Mucosa of gallbladder (tissue), 1 donor: Measurements from ENCODE around the gene ANK3. TPM values are rescaled to one million over a fixed set of nuclear protein-coding genes. Genes with fewer than 3 reads are reported as not detected.
A peak's percentile ranks its signal among the peaks of the same experiment; 100 is the strongest.

Experiments used
- DNase-seq: peaks from one replicate; pipeline ENCODE4 v3.0.0-alpha.2; 2020; ENCODE audit warnings: low spot score
- total RNA-seq: library from RNA; stranded (reverse); gene quantifications from one replicate; pipeline ENCODE4 v1.2.1, GENCODE V29; 2021
- donor health status: DM: no; HTN: no; CAD: no.

Gene ANK3
- total RNA-seq, 1 donor from 2014 or later = 169 TPM

DNA sequence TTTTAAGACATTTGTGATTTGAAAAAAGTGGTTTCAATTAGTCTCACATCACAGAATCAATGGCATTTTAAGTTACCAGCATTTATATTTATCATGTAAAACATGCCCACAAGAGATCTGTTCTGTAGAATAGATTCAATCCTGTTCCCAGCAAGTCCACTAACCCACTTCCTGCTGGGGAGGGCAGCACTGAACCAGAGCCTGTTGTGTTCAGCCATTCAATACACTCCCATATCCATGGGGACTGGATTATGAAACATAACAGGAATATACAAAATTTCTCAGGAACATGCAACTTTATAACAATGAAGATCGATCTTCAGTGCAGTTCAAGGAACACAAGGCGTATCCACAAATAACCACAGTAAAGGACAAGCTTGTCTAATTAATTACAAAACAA is 24.4 kb upstream of the ANK3 start:
- DNase-seq = no peak

DNA sequence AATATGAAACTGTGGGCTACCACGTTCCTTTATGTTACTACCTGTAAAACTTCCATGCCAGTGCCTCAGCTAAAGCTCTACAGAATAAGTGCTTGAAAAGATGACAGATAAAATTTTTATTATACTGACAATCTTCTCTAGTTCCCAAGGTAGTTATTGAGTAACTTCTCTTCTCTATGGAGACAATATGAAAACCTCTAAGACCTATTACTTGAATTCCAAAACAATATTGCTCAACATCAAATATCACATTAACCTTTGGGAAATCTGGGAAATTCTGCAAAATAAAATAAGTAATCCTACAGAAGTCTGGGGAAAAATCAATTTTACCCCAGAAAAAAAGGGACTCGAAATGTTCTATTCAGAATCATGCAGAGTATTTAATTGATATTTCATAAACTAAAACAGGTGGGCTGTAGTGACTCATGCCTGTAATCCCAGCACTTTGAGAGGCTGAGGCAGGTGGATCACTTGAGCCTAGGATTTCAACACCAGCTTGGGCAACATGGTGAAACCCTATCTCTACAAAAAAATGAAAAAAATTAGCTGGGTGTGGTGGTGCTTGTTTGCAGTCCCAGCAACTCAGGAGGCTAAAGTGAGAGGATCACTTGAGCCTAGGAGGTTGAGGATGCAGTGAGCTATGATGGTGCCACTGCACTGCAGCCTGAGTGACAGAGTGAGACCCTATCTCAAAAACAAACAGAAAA is 23.8 kb upstream of the ANK3 start:
- no peak for DNase-seq

DNA sequence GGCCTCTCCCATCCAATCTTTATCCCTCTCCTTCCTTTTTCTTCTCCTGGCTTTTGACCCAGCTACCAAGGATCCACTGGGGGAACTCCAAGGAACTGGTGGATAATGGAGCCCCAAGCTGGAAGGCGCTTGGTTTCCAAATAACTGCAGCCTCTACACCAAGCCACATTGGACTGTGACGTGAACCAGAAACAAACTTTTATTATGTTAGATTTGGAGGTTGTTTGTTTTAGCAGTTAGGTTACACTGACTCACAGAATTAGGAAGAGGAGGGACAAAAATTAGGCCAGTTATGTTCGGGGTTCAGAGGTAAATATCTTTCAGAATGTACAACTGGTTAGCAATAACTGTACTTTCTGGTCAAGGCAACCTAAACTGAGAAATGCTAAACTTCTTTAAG is 21.3 kb upstream of the ANK3 start:
- no peak for DNase-seq

DNA sequence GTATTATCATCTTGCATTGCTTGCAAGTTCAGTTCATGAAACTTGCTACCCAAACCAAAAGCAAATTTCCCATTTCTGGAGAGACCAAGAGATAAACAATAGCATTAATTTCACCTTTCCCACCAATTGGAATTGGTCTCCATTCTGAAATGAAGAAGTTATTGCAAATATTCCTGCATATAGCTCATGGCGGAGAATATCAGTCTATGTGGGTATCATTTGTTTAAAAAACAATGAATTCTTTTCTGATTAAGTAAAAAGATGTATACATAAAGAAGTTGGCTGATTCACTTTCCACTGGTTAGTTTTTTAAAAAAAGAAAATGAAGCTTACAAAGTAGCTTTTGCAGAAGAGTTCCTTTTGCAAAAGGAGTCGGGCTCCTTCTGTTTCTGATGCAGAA is 19.5 kb upstream of the ANK3 start:
- no peak for DNase-seq

- DNase-seq = no peak
Observed at GRCh38 chr10:60406182-60406581, 16.5 kb upstream of the ANK3 start.

- no peak for DNase-seq
Observed at GRCh38 chr10:60405172-60405571, 15.5 kb upstream of the ANK3 start.

- no peak for DNase-seq
Observed at GRCh38 chr10:60403168-60403873, 13.6 kb upstream of the ANK3 start.

DNA sequence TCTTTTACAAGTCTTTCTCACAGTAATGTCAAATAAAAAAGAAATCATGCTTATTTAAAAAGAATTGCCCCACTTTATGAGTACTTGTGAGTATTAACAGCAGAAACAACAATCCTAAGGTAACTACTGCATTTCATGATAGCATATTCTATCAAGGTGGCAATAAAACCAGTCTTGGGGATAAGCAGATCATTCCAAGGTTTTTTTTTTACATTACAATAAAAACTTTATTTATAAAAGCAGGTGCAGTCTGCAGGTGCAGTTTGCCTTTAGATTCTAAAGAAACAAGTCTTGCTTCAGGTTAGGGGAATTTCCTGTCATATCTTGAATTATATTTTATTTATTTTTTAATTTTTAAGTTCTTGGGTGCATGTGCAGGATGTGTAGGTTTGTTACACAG is 10.7 kb upstream of the ANK3 start:
- no peak for DNase-seq

GRCh38 chr10:60399328-60399727 is 9.7 kb upstream of the ANK3 start:
- no peak for DNase-seq

DNA sequence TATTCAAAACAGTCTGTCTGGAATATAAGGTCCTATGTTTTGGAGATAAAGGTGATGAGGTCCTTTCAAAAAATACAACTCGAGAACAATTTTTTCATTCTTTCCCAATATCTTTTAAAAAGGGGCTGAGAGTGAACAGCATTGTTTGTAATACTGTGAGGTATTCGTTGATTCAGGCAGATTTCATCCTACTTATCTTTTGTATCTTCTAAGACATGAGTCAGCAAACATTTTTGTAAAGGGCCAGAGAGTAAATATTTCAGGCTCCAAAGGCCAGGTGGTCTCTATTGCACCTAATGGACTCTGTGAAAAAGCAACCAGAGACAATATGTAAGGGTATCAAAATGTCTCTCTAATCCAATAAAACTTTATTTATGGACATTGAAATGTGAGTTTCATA is 8.1 kb upstream of the ANK3 start:
- DNase-seq = no peak

DNA sequence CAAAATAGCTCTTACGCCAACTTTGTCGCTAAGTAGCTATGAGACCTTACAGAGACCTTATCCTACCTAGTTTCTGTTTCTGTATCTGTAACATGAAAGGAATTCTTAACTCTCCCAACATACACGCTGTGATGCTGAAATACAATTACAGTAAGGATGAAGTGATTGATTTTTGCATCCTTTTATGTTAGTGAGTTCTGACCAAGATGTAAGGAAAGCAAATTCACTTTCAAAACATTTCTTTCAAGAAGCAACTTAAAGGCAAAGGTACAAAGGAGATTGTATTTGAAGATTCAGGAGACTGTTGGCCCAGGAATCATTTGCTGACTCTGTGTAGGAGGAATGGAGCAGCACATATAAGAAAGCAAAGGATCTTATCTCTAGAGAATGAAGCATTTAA is 7.1 kb upstream of the ANK3 start:
- no peak for DNase-seq

DNA sequence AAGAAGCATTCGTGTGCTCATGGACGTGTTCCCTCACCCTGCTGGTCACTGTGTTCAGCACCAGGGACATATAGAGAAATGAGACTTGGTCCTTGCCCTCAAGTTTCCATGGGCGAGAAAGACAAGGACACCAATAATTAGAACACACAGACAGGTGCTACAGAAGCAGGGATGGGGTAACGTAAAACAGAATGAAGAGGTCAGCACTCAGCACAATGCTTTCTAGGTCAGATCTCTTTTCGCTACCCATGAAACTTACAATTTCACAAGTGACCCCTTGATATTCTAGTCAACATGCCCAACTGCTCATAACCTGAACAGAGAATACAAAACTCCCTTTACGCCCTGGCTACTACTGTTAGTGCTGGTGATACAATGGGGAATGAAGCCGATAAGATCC is 6.0 kb upstream of the ANK3 start:
- DNase-seq = no peak

- DNase-seq = no peak
Observed at GRCh38 chr10:60394446-60394845, 4.8 kb upstream of the ANK3 start.

DNA sequence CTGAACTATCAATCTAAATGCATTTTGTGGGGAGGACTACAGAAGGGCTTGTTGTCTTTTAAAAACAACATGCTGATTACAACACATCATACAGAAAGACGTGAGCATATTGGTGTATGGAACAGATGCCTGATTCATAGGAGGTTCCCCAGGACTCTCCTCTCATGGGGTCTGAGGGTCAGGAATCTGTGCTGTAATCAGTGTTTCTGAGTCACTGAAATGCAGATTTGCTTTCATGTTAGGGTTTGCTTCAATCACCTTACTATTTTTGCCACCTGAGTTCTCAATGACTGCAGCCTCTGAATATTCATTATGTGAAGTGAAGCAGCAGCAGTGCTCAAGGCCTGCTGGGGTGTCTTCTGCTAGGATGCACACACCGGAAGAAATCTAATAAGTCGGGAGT is 550 bp upstream of the ANK3 start:
- no peak for DNase-seq

DNA sequence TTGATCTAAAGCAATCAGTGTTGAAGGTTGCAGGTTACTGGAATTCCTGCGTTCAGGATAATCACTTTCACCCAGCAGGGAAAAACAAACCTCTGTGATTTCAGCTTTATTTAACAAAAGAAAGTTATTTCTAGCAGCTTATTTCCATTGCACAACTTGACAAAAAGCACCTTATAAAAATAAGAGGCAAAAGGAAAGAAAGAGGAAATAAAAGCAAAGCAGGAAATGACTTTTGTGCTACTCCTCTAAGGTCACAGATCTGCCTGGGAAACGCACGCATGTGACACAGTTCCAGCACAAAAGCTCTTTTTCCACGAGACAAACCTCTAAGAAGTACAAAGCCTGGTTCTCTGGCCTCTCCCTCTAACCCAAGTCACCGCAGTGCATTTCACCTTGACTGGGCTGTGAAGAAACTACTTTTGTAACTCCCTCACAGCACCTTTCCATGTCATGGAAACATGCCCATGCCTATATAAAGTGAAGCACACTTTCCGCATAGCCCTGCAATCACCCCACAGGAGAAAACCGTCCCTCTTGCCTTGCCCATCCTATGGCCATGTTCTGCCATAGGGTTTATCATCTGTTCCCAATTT is 870 bp downstream of the ANK3 start:
- DNase-seq = no peak

GRCh38 chr10:60388116-60388625 is 1.5 kb downstream of the ANK3 start:
- no peak for DNase-seq

GRCh38 chr10:60387531-60387930 is 2.1 kb downstream of the ANK3 start:
- no peak for DNase-seq

DNA sequence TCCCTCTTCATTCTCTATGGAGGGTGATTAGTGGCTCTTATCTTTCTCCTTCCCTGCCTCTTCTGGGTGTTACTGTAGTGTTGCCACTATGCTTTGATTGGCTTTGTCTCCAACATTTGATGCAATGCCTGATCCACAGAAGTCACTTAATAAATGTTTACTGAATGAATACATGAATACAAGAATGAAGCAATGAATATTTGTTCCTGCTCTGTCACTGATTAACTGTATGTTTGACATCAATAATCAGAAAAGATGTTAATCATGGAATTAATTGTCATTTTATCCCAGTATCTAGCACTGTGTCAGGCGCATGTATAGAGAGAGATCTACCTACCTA is 4.3 kb downstream of the ANK3 start:
- no peak for DNase-seq

DNA sequence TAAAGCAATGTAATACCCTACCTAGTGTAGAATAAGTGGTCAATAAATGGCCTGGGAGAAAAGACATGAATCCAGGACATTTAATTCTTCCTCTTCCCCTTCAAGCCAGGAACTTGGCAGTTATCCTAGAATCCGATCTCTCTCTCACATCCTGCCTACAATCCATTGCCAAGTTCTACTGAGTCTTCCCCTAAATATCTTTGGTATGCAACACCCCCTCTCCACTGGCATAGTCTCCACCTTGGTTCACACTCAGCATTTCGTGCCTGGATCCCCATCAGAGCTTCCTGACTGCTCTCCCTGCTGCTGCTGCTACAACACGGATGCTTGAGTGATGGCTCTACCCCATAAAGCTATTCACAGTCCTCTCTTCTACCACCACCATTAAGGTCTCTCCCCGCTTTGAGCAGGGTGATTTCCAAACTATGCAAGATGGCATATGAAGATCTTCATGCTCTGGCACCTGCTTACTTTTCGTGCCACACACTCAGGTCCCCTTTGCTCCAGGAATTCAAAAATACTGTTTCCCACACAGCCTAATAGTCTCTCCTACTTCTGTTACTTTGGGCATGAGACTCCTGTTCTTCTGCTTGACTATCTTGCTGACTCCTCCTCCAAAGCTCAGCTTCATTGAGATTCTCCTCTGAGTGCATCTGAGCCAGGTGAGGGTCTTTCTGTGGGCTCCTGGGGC is 4.8 kb downstream of the ANK3 start:
- peak; percentile 29 for DNase-seq

DNA sequence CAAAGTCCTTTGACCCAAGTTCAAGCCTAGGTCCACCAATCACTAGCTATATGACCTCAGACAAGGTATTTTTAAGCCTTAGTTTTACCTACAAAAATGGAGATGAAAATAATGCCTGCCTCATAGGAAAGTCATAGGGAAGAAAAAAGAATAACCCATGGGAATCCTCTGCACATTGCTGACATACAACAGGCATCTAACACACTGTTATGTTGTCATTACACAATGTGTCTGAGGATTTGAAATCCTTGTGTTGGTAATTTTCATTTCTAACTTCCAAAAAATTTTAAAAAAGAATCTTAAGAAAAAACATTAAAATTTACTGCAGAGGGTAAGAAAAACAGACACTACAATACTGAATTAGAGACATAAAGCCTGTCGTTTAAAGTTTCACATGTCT is 5.7 kb downstream of the ANK3 start:
- no peak for DNase-seq

DNA sequence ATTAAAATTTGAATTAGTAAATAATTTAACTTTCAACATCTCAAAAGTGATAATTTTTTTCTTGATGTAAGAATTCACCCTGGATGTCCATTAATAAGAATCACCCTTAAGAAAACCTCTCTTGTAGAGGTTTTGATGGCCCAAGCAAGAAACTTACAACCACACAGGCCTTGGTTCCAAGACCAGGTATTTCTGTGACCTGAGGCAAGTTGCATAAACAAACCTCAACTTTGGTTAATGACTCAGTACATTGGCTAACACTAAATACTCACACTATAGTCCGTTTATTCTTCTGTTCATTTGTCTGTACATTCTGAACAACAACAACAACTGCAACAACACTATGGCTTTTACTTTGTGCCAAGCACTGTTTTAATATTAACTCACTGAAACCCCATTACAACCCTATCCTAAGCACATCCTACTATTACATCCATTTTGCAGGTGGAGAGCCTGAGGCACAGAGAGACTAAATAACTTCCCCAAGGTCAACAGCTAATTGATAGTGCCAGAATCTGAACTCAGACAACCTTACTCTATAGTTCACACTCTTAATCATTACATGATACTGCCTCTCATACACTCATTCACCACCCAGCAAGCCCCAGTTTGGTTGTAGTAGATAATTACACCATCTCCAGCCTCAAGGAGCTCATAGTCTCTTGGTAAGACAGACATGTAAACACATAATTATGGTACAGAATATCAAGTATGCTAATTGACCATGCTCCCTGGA is 6.6 kb downstream of the ANK3 start:
- DNase-seq = no peak

DNA sequence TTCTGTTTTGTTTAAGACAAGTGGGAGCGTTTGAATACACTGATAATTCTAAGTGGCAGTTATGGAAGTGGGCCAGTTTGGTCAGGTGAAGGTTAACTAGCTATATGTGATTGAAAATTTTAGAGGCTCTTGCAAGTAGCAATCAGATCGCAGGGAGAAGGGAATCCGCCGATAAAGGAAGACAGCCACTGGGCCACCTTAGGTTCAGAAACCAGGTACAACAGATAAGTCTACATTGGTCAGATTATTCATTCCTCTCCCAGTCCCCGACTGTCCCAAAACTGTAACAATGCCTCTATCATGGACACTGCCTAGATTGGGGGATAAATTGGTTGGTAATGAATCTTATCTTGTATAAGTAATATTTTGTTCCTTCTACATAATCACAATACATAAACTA is 8.9 kb downstream of the ANK3 start:
- DNase-seq = no peak
